GM18505 (cell line): ENCODE results near the gene TPPP2.

ENCODE experiments used
- ATAC-seq: cut with Tn5 transposase; IDR thresholded peaks from one replicate; pipeline ENCODE4 v1.9.1; 2021; ENCODE audit not compliant: unreplicated experiment
- POLR2A ChIP-seq: IDR thresholded peaks from 4 replicates; pipeline ENCODE4 v1.6.1; 2011; ENCODE audit warnings: borderline replicate concordance; ENCODE audit not compliant: insufficient read depth, insufficient read length; ENCODE audit errors: extremely low read depth

The TPPP2 gene

DNA sequence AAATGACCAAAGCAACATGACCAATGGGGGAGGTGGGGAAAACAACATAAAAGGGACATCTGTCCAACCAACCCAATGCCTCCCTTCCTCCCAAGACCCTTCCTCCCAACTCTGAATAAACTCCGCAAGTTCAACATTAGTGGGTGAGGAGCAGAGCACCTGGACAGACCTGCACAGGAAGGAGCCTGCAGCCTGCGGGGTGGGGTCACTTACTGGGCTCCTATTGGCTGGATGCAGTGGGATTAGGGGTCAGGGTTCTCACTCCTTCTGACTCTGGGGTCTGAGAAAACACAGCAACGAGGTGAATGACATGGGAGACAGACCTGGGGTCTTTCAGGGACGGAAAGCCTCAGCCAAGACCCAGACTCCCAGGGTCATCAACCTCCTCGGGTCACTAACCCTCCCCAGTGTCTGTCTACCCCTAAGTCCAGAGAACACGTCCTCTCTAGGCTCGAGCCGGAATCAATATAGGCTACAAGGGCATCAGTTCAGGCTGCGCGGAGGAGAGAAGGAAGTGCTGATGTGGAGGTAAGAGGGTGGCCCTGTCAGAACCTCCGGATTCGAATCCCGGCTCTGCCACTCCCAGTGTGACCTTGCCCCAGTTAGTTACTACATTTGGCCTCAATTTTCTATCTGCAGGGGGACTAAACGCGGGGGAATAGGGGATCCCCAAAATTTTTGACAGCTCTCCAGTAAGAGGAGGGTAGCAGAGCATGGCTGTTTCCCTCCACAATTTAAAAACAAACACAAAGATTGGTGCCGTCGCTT lies 6.0 kb upstream of the TPPP2 start:
- no peak for ATAC-seq
- no peak for TF ChIP-seq POLR2A

DNA sequence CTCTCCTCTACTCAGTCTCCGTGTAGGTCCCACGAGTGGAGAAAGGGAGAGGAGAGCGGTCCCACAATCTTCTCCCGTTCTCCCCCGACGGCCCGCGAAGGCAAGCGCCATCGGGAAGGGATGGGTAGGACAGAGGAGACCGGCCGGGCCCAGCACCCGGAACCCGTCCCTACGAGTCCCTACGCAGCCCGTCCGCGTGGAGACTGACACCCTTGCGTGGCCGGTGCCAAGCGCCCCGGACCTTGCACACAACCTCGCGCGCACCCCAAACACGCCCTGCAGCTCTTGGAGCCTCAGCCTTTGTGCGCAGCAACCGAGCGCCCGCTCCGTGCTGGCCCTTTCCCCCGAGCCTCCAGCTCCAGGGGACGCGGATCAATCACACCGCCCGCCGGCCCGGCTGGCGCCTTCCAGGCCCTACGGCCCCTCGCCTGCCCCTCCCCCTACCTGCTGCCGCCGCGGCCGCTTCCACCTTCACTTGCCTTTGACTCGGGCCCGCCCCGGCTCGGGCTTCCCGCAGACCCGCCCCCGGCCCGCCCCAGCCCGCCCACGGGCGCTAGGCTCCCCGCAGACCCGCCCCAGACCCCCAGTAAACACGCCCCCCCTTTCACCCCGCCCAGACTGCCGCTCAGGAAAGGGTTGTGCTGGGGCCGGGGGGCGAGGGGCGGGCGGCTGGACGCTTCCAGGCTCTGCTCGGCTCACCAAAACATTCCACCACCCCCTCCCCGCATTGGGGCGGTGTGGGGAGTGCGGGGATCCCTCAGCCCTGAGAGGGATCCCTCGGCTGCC lies 5.2 kb upstream of the TPPP2 start, which contains the start of gene NDRG2:
Gene NDRG2 (minus strand): TSS at position 477 of the 786 bp plus-strand sequence. CDS start 1,746 bp downstream, outside the sequence.
- ATAC-seq = no peak
- no peak for TF ChIP-seq POLR2A

DNA sequence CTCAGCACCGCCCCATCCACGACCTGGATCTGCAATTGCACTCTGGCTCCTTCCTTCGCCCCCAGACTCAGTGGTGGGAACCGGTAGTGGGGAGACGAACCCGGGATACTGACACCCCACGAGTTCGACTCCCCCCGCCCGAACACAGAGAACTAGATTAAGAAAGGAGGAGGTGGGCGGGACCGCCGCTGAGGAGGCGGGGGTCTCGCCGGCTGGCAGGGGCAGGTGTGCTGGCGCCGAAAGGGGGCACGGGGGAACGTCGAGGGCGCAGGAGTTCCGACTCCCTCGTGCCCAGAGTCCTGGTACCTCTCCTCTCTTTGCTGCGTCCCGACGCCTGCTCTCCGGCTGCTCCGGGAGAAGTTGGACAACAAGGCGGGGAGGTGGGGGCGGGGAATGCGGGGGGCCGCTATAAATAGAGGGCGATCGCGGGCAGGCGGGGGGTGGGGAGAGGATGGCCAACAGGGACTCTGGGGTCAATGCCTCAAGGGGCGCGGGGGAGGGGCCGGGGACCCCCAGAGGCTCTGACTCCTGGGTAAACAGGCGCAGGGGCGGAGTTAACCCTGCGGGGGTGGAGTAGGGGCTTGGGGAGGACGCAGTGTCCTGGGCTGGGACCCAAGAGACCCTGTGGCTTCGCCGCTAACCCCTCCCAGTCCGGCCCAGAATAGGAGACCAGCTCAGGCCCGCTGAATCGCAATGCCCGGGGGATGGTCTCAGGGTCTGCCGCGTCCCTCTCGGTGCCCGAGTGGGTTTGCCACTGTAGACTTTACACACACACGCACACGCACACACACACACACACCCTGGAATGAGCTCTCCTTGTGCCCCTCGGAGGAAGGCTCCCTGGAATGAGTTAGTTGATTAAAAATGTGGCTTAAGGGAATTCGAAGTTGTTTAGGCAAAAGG lies 4.4 kb upstream of the TPPP2 start:
- ATAC-seq = no peak
- TF ChIP-seq POLR2A = no peak

DNA sequence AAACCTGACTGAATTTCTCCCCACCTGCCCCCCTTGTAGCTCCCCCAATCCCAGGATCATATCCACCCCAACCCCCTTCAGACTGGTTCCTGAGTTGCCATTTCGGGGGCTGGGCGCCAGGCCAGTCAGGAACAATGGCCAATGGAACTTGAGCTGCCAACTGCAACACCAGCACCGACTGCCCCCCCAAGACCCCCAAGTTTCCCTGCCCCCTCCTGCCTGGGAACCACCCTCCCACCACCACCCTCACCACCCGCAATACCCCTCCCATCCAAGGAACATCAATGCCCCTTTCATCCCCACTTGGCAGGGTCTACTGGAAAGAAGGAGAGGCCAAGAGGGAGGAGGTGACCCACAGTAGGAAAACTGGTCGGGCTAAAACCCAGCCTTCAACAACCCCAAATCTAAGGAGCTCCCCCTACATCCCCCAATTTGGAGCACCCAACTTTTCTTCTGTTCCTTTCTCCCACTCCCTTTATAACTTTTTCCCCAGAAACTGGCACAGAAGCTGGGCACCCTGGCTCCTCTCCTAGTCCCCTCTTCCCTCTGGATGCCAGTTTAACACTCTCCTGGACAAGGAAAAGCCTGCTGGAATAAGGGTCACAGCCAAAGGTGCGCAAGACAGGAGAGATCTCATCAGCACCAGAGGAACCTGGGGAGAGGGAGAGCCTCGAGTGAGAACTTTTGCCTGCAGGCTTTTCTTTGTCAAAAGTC lies 3.6 kb upstream of the TPPP2 start:
- TF ChIP-seq POLR2A = no peak
- ATAC-seq = no peak

DNA sequence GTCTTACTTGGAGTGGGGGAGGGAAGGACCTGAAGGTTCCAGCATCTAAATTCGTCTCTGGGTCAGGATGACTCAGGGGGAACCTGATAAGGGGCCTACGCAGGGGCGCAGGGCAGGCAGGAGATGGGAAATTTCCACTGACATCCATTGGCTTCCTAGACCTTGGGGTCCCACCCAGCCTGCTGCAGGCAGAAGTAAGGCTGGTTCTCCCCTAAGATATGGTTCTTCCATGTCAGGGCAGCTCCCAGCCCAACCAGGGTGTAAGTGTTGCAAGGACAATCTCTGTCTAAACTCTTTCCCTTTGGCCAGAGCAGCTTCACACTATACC lies 3.1 kb upstream of the TPPP2 start:
- TF ChIP-seq POLR2A = no peak

DNA sequence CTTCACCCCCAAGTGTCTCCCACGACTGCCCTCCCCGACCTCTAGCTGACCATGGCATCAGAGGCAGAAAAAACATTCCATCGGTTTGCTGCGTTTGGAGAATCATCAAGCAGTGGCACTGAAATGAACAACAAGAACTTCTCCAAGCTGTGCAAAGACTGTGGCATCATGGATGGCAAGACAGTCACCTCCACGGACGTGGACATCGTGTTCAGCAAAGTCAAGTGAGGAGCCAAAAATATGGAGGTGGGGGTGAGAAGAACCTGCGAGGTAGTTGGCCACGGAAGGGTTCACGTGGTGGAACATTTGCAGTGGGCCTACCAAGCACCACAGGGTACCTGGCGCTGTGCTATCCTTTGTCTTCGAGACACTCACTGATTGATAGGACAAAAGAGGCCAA lies 514 bp downstream of the TPPP2 start:
- TF ChIP-seq POLR2A = no peak
- ATAC-seq = no peak

More for the DNA sequence above, 3.1 kb upstream of the TPPP2 start:
- ATAC-seq = no peak

DNA sequence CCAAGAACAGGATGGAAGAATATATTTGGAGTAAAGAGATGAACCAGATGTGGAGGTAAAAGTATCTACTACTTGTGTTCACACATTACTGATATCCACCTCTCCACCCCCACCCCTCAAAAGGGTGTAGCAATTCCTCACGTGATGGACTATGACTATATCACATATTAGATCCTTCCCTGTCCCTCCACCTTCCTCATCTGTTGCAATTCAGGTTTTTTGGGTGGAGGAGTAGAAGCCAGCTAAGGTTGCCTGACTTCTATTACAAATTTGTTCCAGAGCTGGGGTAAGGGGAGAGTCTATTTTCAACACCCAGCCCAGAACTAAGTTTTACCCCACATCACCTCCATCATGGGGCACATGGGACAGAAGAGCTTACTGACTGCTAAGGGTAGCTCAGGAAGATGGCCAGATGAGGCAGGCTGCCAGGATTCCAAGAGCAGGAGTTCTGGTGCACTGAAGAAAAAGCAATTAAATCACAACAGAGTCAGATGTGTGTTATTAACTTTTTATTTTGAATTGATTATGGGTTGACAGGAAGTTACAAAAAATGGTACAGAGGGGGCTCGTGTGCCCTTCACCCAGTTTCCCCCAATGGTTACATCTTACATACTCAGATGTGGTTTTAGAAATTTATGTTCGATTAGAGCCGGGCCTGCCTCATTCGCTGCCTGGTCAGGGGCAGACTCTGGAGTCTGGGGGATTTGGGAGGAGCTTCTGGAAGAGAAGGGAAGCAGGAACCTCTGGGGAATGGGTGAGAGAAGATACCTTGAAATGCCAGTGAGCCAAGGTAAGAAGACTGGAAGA lies 2.5 kb downstream of the TPPP2 start:
- ATAC-seq = no peak
- no peak for TF ChIP-seq POLR2A

DNA sequence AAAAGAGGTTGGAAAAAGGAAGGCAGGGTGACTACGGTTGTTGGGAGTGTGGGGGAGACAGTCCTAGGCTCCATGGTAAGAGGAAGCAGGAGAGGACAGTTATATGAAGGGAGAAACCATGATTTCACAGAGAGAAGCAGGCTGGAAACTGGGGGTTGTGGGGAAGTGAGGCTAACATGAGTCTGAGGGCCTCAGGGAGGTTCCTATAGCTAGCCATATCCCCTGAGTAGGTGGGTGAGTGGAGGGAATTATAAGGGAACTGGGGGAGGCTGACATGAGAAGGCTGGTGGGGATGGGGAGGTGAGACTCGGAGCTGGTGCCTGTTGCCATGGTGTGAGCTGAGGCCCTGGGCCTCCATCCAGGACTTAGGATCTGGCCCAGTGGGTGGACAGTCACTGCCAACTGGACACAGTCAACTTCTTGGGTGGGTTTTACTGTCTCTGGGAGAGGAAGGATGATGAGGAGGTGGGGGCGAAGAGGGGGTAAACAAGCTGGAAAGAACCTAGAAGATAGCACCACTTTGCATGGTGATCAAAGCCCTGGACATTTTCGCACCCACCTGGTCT lies 3.2 kb downstream of the TPPP2 start:
- TF ChIP-seq POLR2A = no peak
- ATAC-seq = no peak

DNA sequence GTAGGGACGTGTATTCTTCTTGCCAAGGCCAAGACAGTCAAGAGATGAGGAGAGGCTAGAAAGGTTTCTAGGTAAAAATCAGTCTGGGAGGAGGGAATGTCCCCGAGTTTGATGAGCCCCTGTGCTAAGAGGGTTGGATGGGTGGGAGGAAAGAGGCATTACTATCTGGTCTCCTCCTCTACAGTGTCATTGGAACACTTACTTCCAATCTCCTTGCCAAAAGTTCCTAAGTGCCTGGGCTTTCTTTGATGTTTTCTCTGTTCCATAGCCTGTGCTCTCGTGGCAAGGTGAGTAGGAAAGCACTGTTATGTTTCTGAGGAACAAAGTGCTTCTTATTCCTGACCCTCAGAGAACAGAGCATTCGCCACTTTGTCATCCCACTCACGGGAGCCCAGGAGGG lies 4.7 kb downstream of the TPPP2 start, which contains the start of gene RNASE13:
Gene RNASE13 (minus strand): TSS at position 101 of the 400 bp plus-strand sequence. CDS start 519 bp downstream, outside the sequence.
- ATAC-seq = no peak
- no peak for TF ChIP-seq POLR2A

DNA sequence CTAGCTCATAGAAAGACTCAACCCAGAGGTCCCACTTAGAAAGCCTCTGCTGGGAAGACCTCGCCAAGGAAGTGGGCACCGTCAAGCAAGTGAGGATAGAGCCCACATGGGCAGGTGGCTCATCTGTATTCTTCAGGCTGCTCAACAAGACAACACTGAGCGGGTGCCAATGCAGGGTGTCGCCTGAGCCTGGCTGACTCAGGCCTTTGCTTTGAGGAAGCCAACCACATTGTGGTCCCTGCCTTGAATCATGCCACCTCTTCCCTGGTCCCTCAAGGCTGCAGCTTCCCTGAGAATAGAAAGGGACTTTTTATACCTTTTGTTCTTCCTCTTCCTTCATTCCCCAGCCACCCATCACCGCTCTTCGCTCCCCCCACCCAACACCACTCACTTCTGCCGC lies 6.7 kb downstream of the TPPP2 start:
- no peak for ATAC-seq
- TF ChIP-seq POLR2A = no peak

DNA sequence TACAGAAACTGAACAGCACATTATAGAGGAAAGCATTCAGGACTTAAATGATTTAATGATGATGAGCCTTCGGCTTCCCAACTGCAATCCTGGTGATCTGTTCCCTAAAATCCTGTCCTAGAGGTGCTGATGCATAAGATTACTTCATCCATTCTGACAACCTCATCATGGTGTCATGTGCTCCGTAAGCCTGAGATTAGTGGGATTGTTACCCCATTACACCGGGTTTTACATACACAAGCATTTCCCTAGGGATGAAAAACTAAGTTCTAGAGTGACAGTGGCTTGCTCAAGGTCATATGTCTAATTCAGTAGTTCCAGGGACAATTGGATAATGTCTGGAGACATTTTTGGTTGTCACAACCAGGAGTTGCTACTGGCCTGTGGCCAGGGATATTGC lies 7.1 kb downstream of the TPPP2 start:
- no peak for TF ChIP-seq POLR2A
- no peak for ATAC-seq
